H9 (cell line): ENCODE measurements around the gene TMEM86B. TPM values are rescaled to one million over a fixed set of nuclear protein-coding genes. Genes with fewer than 3 reads are reported as not detected.

ENCODE experiments used
- DNase-seq: peaks from one replicate; pipeline ENCODE4 v3.0.0-alpha.2; 2017
- H2AFZ ChIP-seq: one replicate; pipeline ENCODE4 v1.6.1; 2013; ENCODE audit warnings: mild to moderate bottlenecking, low read length, control low read depth, moderate library complexity
- H2AK5ac ChIP-seq: 2 replicates; pipeline ENCODE4 v1.6.1; 2013; ENCODE audit warnings: low read length, control low read depth, mixed read lengths; ENCODE audit not compliant: insufficient read length
- H2BK120ac ChIP-seq: one replicate; pipeline ENCODE4 v1.6.1; 2013; ENCODE audit warnings: low read depth, mild to moderate bottlenecking, low read length, control low read depth, inconsistent platforms; ENCODE audit not compliant: poor library complexity, severe bottlenecking
- H2BK12ac ChIP-seq: 2 replicates; pipeline ENCODE4 v1.6.1; 2013; ENCODE audit warnings: low read length, control low read depth, mixed read lengths, low read depth; ENCODE audit not compliant: insufficient read length
- H2BK15ac ChIP-seq: 2 replicates; pipeline ENCODE4 v1.6.1; 2013; ENCODE audit warnings: low read depth, low read length, control low read depth
- H2BK20ac ChIP-seq: one replicate; pipeline ENCODE4 v1.6.1; 2013; ENCODE audit warnings: low read depth, mild to moderate bottlenecking, low read length, control low read depth, inconsistent platforms; ENCODE audit not compliant: poor library complexity, severe bottlenecking
- H2BK5ac ChIP-seq: 2 replicates; pipeline ENCODE4 v1.6.1; 2013; ENCODE audit warnings: low read length, control low read depth, mixed read lengths; ENCODE audit not compliant: insufficient read length
- H3K14ac ChIP-seq: 2 replicates; pipeline ENCODE4 v1.6.1; 2013; ENCODE audit warnings: low read length, control low read depth; ENCODE audit not compliant: insufficient read depth
- H3K18ac ChIP-seq: 2 replicates; pipeline ENCODE4 v1.6.1; 2013; ENCODE audit warnings: low read depth, mild to moderate bottlenecking, mixed read lengths, low read length, control low read depth; ENCODE audit not compliant: insufficient read length
- H3K23ac ChIP-seq: 2 replicates; pipeline ENCODE4 v1.6.1; 2013; ENCODE audit warnings: low read length, control low read depth, mixed read lengths, low read depth; ENCODE audit not compliant: insufficient read length
- H3K23me2 ChIP-seq: 2 replicates; pipeline ENCODE4 v1.6.1; 2013; ENCODE audit warnings: low read depth, mild to moderate bottlenecking, mixed read lengths, low read length, control low read depth; ENCODE audit not compliant: insufficient read length, poor library complexity, severe bottlenecking
- H3K27ac ChIP-seq: 2 replicates; pipeline ENCODE4 v1.5.1; 2013; ENCODE audit warnings: low read length, control low read depth, mixed read lengths, low read depth; ENCODE audit not compliant: insufficient read length
- H3K27me3 ChIP-seq: 2 replicates; pipeline ENCODE4 v1.6.1; 2013; ENCODE audit warnings: low read length, control low read depth, inconsistent platforms; ENCODE audit not compliant: insufficient read depth
- H3K4ac ChIP-seq: 2 replicates; pipeline ENCODE4 v1.6.1; 2013; ENCODE audit warnings: low read depth, mild to moderate bottlenecking, control low read depth, inconsistent platforms, low read length, moderate library complexity
- H3K4me1 ChIP-seq: 2 replicates; pipeline ENCODE4 v1.6.1; 2013; ENCODE audit warnings: low read length, control low read depth, inconsistent platforms; ENCODE audit not compliant: insufficient read depth
- H3K4me2 ChIP-seq: 2 replicates; pipeline ENCODE4 v1.6.1; 2013; ENCODE audit warnings: low read length, control low read depth, mixed read lengths; ENCODE audit not compliant: insufficient read length, insufficient read depth
- H3K56ac ChIP-seq: 2 replicates; pipeline ENCODE4 v1.6.1; 2013; ENCODE audit warnings: low read depth, mild to moderate bottlenecking, mixed read lengths, low read length, control low read depth; ENCODE audit not compliant: insufficient read length
- H3K79me1 ChIP-seq: 2 replicates; pipeline ENCODE4 v1.6.1; 2013; ENCODE audit warnings: low read depth, mild to moderate bottlenecking, moderate library complexity, low read length, control low read depth, inconsistent platforms; ENCODE audit not compliant: insufficient read depth, poor library complexity, severe bottlenecking
- H3K79me2 ChIP-seq: 2 replicates; pipeline ENCODE4 v1.6.1; 2013; ENCODE audit warnings: low read length, control low read depth, inconsistent platforms; ENCODE audit not compliant: insufficient read depth
- H3K9ac ChIP-seq: 2 replicates; pipeline ENCODE4 v1.6.1; 2013; ENCODE audit warnings: low read length, control low read depth, mixed read lengths; ENCODE audit not compliant: insufficient read length; ENCODE audit errors: extremely low read depth
- H3K9me3 ChIP-seq: one replicate; pipeline ENCODE4 v1.6.1; 2013; ENCODE audit warnings: low read depth, low read length, inconsistent platforms; ENCODE audit not compliant: control insufficient read depth
- H3T11ph ChIP-seq: one replicate; pipeline ENCODE4 v1.6.1; 2013; ENCODE audit warnings: mild to moderate bottlenecking, low read length, control low read depth, inconsistent platforms
- H4K20me1 ChIP-seq: one replicate; pipeline ENCODE4 v1.6.1; 2013; ENCODE audit not compliant: control insufficient read depth, insufficient read length, insufficient read depth
- H4K5ac ChIP-seq: 2 replicates; pipeline ENCODE4 v1.6.1; 2013; ENCODE audit warnings: low read depth, mild to moderate bottlenecking, mixed read lengths, low read length, control low read depth; ENCODE audit not compliant: insufficient read length
- H4K8ac ChIP-seq: replicated peaks from 2 replicates; pipeline ENCODE4 v1.6.1; 2013; ENCODE audit warnings: low read length, control low read depth, mixed read lengths, low read depth; ENCODE audit not compliant: insufficient read length
- H4K91ac ChIP-seq: 2 replicates; pipeline ENCODE4 v1.6.1; 2013; ENCODE audit warnings: low read depth, mild to moderate bottlenecking, moderate library complexity, mixed read lengths, low read length, control low read depth; ENCODE audit not compliant: insufficient read length
- H3K27ac Mint-ChIP-seq, 3 experiments: 2 replicates in 2 of 3; 3 replicates in 1 of 3; pipeline ENCODE4 v1.8.0; 2020 to 2021; ENCODE audit warnings: mixed read lengths in 3 of 3, mild to moderate bottlenecking in 1 of 3, moderate library complexity in 1 of 3
- H3K27me3 Mint-ChIP-seq: 2 replicates; pipeline ENCODE4 v1.8.0; 2021; ENCODE audit warnings: low read depth, mild to moderate bottlenecking, moderate library complexity, mixed read lengths
- H3K36me3 Mint-ChIP-seq, 3 experiments: 2 replicates in 2 of 3; 3 replicates in 1 of 3; pipeline ENCODE4 v1.8.0; 2020 to 2021; ENCODE audit warnings: low read depth in 3 of 3, mixed read lengths in 3 of 3; ENCODE audit not compliant: insufficient read depth in 1 of 3
- H3K4me1 Mint-ChIP-seq, 2 experiments: 2 replicates each; pipeline ENCODE4 v1.8.0; 2020; ENCODE audit warnings: mixed read lengths in 2 of 2
- H3K4me3 Mint-ChIP-seq, 2 experiments: 2 replicates in 1 of 2; 3 replicates in 1 of 2; pipeline ENCODE4 v1.8.0; 2020 to 2021; ENCODE audit warnings: mild to moderate bottlenecking in 2 of 2, mixed read lengths in 2 of 2, moderate library complexity in 1 of 2
- H3K9me3 Mint-ChIP-seq, 2 experiments: 2 replicates in 1 of 2; 3 replicates in 1 of 2; pipeline ENCODE4 v1.8.0; 2020; ENCODE audit warnings: mild to moderate bottlenecking in 2 of 2, mixed read lengths in 2 of 2, moderate library complexity in 1 of 2
- WGBS: extraction: QIAGEN DNeasy Blood & Tissue Kit; methylation state at CpG from one replicate; pipeline ENCODE4 v1.1.7; 2013; ENCODE audit warnings: missing lambda C conversion rate, low lambda C conversion rate, mixed read lengths; ENCODE audit not compliant: insufficient read length; ENCODE audit errors: extremely low coverage; 5-methylcytosine and 5-hydroxymethylcytosine counted together
- total RNA-seq: library from RNA; stranded (reverse); gene quantifications from 2 replicates; pipeline ENCODE4 v1.2.1, GENCODE V29; 2021
- TF ChIP-seq, protein P1 (sequence below): fragments of 200-600 bp; sonication (generic); conservative IDR thresholded peaks from 3 replicates; pipeline ENCODE4 v1.8.0; 2021; ENCODE audit warnings: antibody characterized with exemption, mild to moderate bottlenecking

The TMEM86B gene
- total RNA-seq, 1 experiment from 2014 or later: 4.5 TPM

GRCh38 chr19:55276720-55277430, 48.3 kb upstream of the TMEM86B start:
- H3K56ac ChIP-seq: no peak overlapping the region
- no CpG with 5 or more reads among the region's 15 CpGs for WGBS
- H3K27ac Mint-ChIP-seq: peak overlapping the region in 1 of 3 experiments; percentile 56; a peak in 1 of 7 replicates

More at GRCh38 chr19:55276720-55277430, 48.3 kb upstream of the TMEM86B start:
- H3K14ac ChIP-seq: no peak overlapping the region
- H2BK15ac ChIP-seq: no peak overlapping the region
- no peaks in the 10 kb centered on the region for H3K9me3 Mint-ChIP-seq
- H4K20me1 ChIP-seq: no peaks in the 10 kb centered on the region
- no peak for DNase-seq
- H4K5ac ChIP-seq: no peak overlapping the region
- no peak overlapping the region for H2BK5ac ChIP-seq
- H3T11ph ChIP-seq: no peak overlapping the region
- no peak overlapping the region for H3K27ac ChIP-seq
- H3K27me3 Mint-ChIP-seq: no peaks in the 10 kb centered on the region
- TF ChIP-seq, protein P1, sequence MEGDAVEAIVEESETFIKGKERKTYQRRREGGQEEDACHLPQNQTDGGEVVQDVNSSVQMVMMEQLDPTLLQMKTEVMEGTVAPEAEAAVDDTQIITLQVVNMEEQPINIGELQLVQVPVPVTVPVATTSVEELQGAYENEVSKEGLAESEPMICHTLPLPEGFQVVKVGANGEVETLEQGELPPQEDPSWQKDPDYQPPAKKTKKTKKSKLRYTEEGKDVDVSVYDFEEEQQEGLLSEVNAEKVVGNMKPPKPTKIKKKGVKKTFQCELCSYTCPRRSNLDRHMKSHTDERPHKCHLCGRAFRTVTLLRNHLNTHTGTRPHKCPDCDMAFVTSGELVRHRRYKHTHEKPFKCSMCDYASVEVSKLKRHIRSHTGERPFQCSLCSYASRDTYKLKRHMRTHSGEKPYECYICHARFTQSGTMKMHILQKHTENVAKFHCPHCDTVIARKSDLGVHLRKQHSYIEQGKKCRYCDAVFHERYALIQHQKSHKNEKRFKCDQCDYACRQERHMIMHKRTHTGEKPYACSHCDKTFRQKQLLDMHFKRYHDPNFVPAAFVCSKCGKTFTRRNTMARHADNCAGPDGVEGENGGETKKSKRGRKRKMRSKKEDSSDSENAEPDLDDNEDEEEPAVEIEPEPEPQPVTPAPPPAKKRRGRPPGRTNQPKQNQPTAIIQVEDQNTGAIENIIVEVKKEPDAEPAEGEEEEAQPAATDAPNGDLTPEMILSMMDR: no peak
- H3K23ac ChIP-seq: no peak overlapping the region
- peaks cover 5 to 25% (median 20%) of the 10 kb centered on the region in 3 experiments; a peak in 6 of 7 replicates for H3K36me3 Mint-ChIP-seq
- no peaks in the 10 kb centered on the region for H3K79me1 ChIP-seq
- no peak overlapping the region for H3K18ac ChIP-seq
- no peak overlapping the region for H2BK120ac ChIP-seq
- no peaks in the 10 kb centered on the region; the same call in 1 of the 2 replicates for H3K4me1 ChIP-seq
- no peak overlapping the region for H2AFZ ChIP-seq
- no peak overlapping the region for H2BK20ac ChIP-seq
- no peaks in the 10 kb centered on the region for H3K27me3 ChIP-seq
- peak overlapping the region in 1 of 2 experiments; percentile 19; a peak in 2 of 5 replicates for H3K4me3 Mint-ChIP-seq
- H3K23me2 ChIP-seq: peaks cover 4% of the 10 kb centered on the region
- H4K91ac ChIP-seq: no peak overlapping the region
- no peak overlapping the region for H3K4ac ChIP-seq
- H2AK5ac ChIP-seq: no peak overlapping the region
- H3K4me2 ChIP-seq: no peak overlapping the region
- no peak overlapping the region for H4K8ac ChIP-seq
- H3K9me3 ChIP-seq: no peaks in the 10 kb centered on the region
- H2BK12ac ChIP-seq: no peak overlapping the region
- no peak overlapping the region for H3K9ac ChIP-seq
- H3K4me1 Mint-ChIP-seq: peaks cover 12 to 15% of the 10 kb centered on the region in 2 experiments
- H3K79me2 ChIP-seq: no peaks in the 10 kb centered on the region
